Right kidney (tissue), 9 donors: ENCODE measurements around the gene PHKA2.
"Not testable (repeated sequence)": the region's sequence is repeated elsewhere in the genome, so short reads cannot be mapped to it uniquely, and the experiment has no call there.

ENCODE experiments used
- DNase-seq: peaks from one replicate; pipeline ENCODE4 v3.0.0-alpha.2; 2016
- long read RNA-seq, 8 donors: transcript quantifications; one replicate each; lab custom pipeline, GENCODE V29; 2026

The PHKA2 gene
- long read RNA-seq, donor 1, full-length matches to known transcripts = 4 of 4 reads
- long read RNA-seq, donor 1, partial matches to known transcripts = 0 of 4 reads
- long read RNA-seq, donor 1, other reads (novel, unspliced or antisense) = 0 of 4 reads
- long read RNA-seq, donor 2, partial matches to known transcripts = 0 of 1 reads
- long read RNA-seq, donor 2, other reads (novel, unspliced or antisense) = 0 of 1 reads
- long read RNA-seq, donor 3, partial matches to known transcripts = 0 of 3 reads
- long read RNA-seq, donor 3, other reads (novel, unspliced or antisense) = 0 of 3 reads
- long read RNA-seq, donor 4, partial matches to known transcripts = 0 of 3 reads
- long read RNA-seq, donor 4, other reads (novel, unspliced or antisense) = 0 of 3 reads
- long read RNA-seq, donor 5, full-length matches to known transcripts = 1 of 1 reads
- long read RNA-seq, donor 5, partial matches to known transcripts = 0 of 1 reads
- long read RNA-seq, donor 5, other reads (novel, unspliced or antisense) = 0 of 1 reads
- long read RNA-seq, donor 6, partial matches to known transcripts = 0 of 4 reads
- long read RNA-seq, donor 6, other reads (novel, unspliced or antisense) = 0 of 4 reads
- long read RNA-seq, donor 7, transcript PHKA2-203 (4 exons, 1,945 nt) = major isoform, 5 of 6 reads
- long read RNA-seq, donor 7, partial matches to known transcripts = 0 of 6 reads
- long read RNA-seq, donor 7, other reads (novel, unspliced or antisense) = 0 of 6 reads
- long read RNA-seq, donor 8, full-length matches to known transcripts = 10 of 10 reads
- long read RNA-seq, donor 8, partial matches to known transcripts = 0 of 10 reads
- long read RNA-seq, donor 8, other reads (novel, unspliced or antisense) = 0 of 10 reads

- no peak for DNase-seq
These were observed at the start of gene PHKA2 for GRCh38 chrX:18983666-18984380. PHKA2 (minus strand) TSS chrX:18984114; CDS start chrX:18983932, 182 bp downstream.

GRCh38 chrX:19030805-19031204 lies 46.9 kb upstream of the PHKA2 start:
- DNase-seq = no peak

- no peak for DNase-seq
These were observed 44.6 kb upstream of the PHKA2 start for GRCh38 chrX:19028560-19028959.

- DNase-seq = no peak
These were observed 40.5 kb upstream of the PHKA2 start for GRCh38 chrX:19024366-19024765.

GRCh38 chrX:19019996-19020395 lies 36.1 kb upstream of the PHKA2 start:
- DNase-seq = no peak

DNA sequence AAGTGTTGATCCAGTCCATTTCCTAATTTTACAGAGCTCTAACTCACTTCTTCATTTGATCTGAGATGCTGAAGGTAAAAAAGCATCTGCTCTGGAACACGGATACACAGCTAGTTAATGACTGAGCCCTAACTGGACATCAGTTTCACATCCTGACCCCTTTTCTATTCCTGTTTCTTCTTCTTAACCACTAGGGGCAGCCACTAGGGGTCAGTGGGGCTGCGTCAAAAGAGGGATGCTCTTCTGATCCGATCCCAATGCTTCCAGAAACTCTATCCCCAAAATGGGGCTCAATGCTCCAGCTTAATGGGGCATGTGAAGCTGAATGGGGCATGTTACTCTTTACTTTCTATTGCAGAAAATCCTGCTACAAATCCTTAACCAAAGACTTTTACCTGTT lies 33.4 kb upstream of the PHKA2 start:
- no peak for DNase-seq

DNA sequence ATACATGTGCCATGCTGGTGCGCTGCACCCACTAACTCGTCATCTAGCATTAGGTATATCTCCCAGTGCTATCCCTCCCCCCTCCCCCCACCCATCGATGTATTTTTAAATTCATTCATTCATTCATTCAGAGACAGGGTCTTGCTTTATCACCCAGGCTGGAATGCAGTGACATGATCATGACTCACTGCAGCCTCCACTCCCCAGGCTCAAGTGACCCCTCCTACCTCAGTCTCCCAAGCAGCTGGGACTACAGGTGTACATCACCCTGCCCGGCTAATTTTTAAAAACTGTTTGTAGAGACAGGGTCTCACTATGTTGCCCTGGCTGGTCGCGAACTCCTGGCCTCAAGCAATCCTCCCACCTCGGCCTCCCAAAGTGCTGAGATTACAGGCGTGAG lies 32.7 kb upstream of the PHKA2 start:
- not testable (repeated sequence) for DNase-seq

DNA sequence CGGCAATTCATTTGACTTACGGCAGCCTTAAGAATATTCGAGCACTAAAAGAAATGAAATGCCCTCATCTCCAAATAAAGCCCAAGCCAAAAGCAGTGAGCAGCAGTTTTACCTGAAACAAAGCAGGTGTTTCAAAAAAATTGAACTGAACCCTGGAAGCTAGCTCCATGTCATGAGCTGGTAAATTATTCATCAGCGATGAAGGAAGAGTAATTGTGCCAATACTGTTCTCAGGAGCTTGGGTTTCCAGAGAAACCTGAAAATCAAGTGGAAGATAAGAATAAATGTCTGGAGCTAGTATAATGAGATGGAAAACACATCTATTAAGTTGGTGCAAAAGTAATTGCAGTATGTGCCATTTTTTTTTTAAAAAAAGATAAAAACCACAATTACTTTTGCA lies 24.0 kb upstream of the PHKA2 start:
- no peak for DNase-seq

GRCh38 chrX:19007011-19007410 lies 23.1 kb upstream of the PHKA2 start:
- no peak for DNase-seq

- no peak for DNase-seq
These were observed 22.0 kb upstream of the PHKA2 start for GRCh38 chrX:19005909-19006308.

DNA sequence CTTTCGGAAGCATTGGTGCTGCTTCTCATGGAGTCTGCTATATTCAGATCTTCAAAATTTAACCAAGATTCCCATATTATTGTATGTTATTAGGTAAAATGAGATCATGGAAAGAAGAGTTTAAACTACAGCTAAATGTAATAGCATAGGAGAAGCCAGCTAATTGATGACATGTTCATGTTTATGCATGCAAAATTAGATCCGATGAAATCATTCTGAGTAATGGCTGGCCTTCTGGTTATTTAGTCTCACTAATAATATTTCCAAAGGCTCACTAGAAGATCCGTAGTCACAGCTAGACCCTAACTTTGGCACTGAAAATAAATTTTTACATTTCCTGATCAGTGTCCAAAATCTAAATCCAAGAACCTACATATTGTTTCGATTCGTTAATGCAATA lies 19.8 kb upstream of the PHKA2 start:
- no peak for DNase-seq

GRCh38 chrX:18998653-18999052 lies 14.7 kb upstream of the PHKA2 start:
- DNase-seq = no peak

DNA sequence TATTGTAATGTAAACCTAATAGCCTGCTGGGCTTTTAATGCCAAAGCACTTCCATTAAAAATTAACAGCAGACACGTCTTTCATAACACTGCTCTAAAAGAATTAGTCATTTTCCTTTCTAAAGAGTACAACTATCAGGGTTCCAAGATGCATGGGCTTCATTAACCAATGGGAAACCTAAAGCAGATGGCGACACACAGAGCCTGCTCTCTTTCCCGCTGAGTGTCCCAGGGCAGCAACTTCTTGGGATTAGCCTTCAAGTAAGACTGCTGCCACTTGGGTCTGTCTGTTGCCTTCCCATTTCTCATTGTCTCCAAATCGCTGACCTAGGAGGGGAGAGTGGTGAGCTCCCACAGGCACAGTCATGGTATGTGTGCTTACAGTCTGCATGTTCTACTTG lies 14.0 kb upstream of the PHKA2 start:
- DNase-seq = no peak

- DNase-seq = no peak
These were observed 12.6 kb upstream of the PHKA2 start for GRCh38 chrX:18996536-18996935.

DNA sequence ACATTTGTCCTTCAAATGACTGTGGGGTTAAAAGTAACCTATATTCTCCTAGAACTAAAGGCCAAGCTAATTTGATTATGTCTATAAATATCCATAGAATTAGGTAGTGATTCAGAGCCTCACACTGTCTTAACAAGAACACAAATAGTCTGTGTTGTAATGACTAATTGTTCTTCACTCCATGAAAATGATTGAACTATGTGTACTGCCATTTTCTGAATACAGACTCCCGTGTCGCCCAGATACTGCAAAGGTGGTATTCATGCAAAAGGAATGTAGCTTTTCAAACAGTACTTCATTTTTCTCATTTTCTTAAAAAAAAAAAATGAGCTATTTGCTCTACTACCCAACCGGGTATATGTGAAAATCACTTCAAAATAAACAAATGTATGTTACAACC lies 11.3 kb upstream of the PHKA2 start:
- DNase-seq = no peak

- no peak for DNase-seq
These were observed 10.8 kb upstream of the PHKA2 start for GRCh38 chrX:18994713-18995112.

DNA sequence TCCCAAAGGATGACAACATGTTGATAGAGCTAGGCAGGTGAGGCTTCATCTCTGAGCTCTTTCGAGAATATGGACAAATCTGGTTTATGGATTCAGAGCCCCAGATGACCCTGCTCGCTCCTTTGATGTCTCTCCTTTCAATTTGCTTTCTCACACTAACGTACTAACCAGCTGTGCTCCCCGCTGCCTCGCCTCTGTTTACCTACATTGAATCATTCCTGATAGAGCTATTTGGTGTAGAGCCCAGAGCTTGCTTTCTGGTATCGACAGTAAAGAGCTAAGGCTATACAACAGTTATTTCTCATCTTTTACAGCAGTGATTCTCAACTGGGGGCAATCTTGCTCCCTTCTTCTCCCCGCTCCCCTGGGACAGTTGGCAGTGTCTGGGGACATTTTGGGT lies 8.9 kb upstream of the PHKA2 start:
- DNase-seq = no peak

DNA sequence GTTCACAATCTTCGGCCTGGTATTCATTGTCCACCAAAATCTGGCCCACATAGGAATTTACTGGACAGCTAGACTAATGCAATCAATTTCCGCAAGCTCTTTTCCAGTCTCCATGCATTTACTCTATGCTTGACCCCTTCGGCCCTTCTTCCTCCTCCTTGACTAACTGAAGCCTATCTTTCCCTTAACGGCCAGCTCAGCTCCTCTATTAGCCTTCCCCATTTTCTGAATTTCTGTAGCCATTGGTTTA lies 1.2 kb upstream of the PHKA2 start:
- DNase-seq = no peak

- peak; percentile 91 for DNase-seq
These were observed 669 bp upstream of the PHKA2 start for GRCh38 chrX:18984381-18985185.

DNA sequence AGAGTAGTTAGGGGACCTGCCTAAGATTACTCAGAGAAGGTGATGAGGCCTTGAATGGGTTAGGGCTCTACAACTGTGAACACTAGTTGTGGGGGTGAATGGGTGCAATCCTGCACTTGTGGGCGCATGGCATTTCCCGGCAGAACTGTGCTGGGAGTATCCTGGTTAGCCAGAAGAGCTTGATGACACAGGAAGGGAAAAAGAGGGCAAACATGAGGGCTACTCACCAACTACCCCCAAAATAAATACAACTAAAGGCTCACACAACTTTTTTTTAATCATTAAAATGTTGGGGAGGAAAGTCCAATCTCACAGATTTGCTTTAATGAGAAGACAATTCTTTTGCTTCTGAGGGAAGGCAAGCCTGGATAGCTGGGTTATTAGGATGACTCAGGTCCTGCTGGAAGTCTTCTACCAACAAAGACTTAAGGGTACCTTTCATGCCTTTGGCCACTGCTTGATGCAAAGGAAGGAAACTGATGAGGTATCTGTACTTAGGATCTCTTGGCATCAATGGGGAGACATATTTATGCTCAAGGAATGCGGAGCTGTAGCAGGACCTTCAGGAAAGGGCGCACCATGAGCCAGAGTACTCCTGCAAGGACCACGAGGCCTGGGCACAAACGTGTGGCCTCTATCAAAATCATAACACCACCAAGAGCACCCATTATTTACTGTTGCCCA lies 2.6 kb downstream of the PHKA2 start:
- no peak for DNase-seq

DNA sequence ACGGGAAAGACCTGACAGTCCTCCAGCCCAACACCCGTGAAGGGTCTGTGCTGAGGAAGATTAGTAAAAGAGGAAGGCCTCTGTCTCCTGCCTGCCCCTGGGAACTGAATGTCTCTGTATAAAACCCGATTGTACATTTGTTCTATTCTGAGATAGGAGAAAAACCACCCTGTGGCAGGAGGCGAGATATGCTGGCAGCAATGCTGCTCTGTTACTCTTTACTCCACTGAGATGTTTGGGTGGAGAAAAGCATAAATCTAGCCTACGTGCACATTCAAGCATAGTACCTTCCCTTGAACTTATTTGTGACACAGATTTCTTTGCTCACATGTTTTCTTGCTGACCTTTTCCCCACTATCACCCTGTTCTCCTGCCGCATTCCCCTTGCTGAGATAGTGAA lies 3.7 kb downstream of the PHKA2 start:
- not testable (repeated sequence) for DNase-seq

- DNase-seq = no peak
These were observed 8.9 kb downstream of the PHKA2 start for GRCh38 chrX:18974993-18975392.
